Psoas muscle (tissue), 8 donors: ENCODE data around the gene ARRDC2. TPM values are rescaled to one million over a fixed set of nuclear protein-coding genes. Genes with fewer than 3 reads are reported as not detected.

Source experiments
- ATAC-seq, 4 donors: fragments of 200-7000 bp; cut with Tn5 transposase; one replicate each; pipeline ENCODE4 v1.9.1; 2020; ENCODE audit warnings: moderate library complexity in 3 of 4, mild to moderate bottlenecking in 2 of 4
- DNase-seq, 2 donors: peaks; one replicate each; pipeline ENCODE4 v3.0.0-alpha.2; 2020
- H3K27ac ChIP-seq: fragments of 200-600 bp; one replicate; pipeline ENCODE4 v1.8.0; 2022
- H3K27me3 ChIP-seq, 3 donors: fragments of 200-600 bp in 1 of 3; one replicate each; pipeline versions ENCODE4 v1.6.1 to v1.8.0; 2013 to 2022; ENCODE audit warnings: low read length in 2 of 3, mild to moderate bottlenecking in 2 of 3, moderate library complexity in 1 of 3; ENCODE audit not compliant: insufficient read depth in 3 of 3
- H3K36me3 ChIP-seq, 2 donors: fragments of 200-600 bp in 1 of 2; one replicate each; pipeline versions ENCODE4 v1.6.1 to v1.8.0; 2013 to 2022; ENCODE audit warnings: low read depth in 1 of 2, mild to moderate bottlenecking in 1 of 2, moderate library complexity in 1 of 2; ENCODE audit not compliant: insufficient read depth in 1 of 2
- H3K4me1 ChIP-seq: fragments of 200-600 bp; one replicate; pipeline ENCODE4 v1.8.0; 2022
- H3K4me3 ChIP-seq: fragments of 200-600 bp; one replicate; pipeline ENCODE4 v1.8.0; 2022; ENCODE audit warnings: mild to moderate bottlenecking
- H3K9me3 ChIP-seq: fragments of 200-600 bp; one replicate; pipeline ENCODE4 v1.8.0; 2022
- CTCF ChIP-seq: fragments of 200-600 bp; IDR thresholded peaks from one replicate; pipeline ENCODE4 v1.8.0; 2022; ENCODE audit warnings: antibody characterized with exemption
- WGBS, 3 donors: extraction: QIAGEN DNeasy Blood & Tissue Kit; methylation state at CpG; one replicate each; pipeline versions ENCODE4 v1.1.6 to v1.1.7; 2013; 5-methylcytosine and 5-hydroxymethylcytosine counted together
- intact Hi-C, 2 donors: fragments of 100-400 bp; cut with DNase I; formaldehyde crosslinking; loops; one replicate each; pipeline versions ENCODE4 v1.11.0 to v1.14.2; 2022
- polyA plus RNA-seq, 3 donors: library from polyadenylated mRNA; stranded (reverse); fragments of 200-250 nt; gene quantifications; one replicate each; pipeline ENCODE4 v1.2.3, GENCODE V29; 2013
- total RNA-seq, 4 donors: library from RNA; stranded (reverse); fragmentation: NEBNext Ultra II Directional in 2 of 4; extraction: Animal tissue kit (Norgen Biotek cat#: 25700) in 2 of 4; gene quantifications; one replicate each; pipeline versions ENCODE4 v1.2.1 to v1.2.4, GENCODE V29; 2021 to 2023
- donor health status: healthy with polysubstance abuse.
- donor health status: DM: no; HTN: no; CAD: no; lungs with moderate emphysema.
- donor health status: Bipolar disorder and iron deficiency.
- donor health status: healthy.
- donor health status: DM: yes; HTN: yes; CAD: no.
- donor health status: DM: no; HTN: no; CAD: no.
- donor health status: DM: no; HTN: no; CAD: no.
- donor health status: DM: yes; HTN: yes; CAD: no.

The ARRDC2 gene
- total and polyA plus RNA-seq, 7 donors, result 43.4 to 399 (median 173) TPM

DNA sequence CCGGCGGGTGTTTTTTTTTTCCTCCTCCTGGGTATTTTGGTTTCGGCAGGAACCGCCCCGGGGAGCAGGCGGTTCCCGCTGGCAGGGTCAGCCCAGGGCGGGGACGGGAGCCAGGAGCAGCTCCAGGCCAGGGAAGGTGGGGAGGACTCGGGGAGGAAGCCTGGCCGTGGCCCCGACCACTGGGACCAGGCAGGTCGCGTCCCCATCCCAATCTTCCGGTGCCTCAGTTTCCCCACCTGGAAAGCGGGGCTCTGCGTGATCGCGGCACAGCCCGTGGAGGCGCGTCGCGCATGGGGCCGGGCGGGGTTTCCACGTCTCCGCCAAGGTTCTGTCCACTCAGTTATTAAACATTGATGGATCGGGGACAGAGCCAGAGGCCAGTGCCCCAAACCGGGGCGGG, 43.9 kb downstream of the ARRDC2 start:
- 3 to 5% (median 5%) methylated on average over 22 to 31 of the region's 31 CpGs for WGBS, 3 donors
- no peaks in the 10 kb centered on the region for H3K36me3 ChIP-seq
- DNase-seq (peak; percentile 58 to 82), ATAC-seq (peak; percentile 49 to 73 (median 58))
- peaks cover 37% of the 10 kb centered on the region for H3K4me1 ChIP-seq
- peak overlapping the region; percentile 90 for H3K27ac ChIP-seq
- TF ChIP-seq CTCF, result no peak
- intact Hi-C loops, result loop anchor here in 1 of 2 donors (5.0 kb wide), 1 partner anchor 105 kb away; no protein-coding TSS in a partner anchor
- no peaks in the 10 kb centered on the region for H3K27me3 ChIP-seq
- H3K9me3 ChIP-seq, result no peaks in the 10 kb centered on the region
- peak overlapping the region; percentile 55 for H3K4me3 ChIP-seq

DNA sequence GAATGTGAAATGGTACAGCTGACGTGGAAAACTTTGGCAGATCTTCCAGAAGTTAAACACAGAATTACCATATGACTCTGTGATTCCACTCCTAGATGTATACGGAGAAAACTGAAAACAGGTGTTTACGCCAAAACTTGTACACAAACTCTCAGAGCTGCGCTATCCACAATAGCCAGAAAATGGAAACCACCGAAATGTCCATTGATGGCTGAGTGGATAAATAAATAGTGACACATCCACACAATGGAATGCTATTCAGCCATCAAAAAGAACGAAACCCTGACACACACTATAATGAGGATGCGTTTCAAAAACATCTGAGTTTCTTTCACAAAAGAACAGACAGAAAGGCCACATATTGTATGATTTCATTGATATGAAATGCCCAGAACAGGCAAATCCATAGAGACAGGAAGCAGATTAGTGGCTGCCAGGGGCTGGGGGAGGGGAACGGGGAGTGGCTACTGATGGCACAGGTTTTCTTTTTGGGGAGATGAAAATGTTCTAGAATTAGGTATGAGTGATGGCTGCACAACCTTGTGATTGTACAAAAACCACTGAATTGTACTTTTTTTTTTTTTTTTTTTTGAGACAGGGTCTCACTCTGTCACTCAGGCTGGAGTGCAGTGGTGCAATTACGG, 45.7 kb downstream of the ARRDC2 start:
- Histone ChIP-seq H3K36me3 (no peaks in the 10 kb centered on the region), H3K9me3 (no peaks in the 10 kb centered on the region), H3K27me3 (no peaks in the 10 kb centered on the region), H3K4me3 (no peak overlapping the region), H3K27ac (peak overlapping the region; percentile 90), H3K4me1 (peaks cover 49% of the 10 kb centered on the region)
- intact Hi-C loops, result loop anchor here in 1 of 2 donors (5.0 kb wide), 1 partner anchor 106 kb away; no protein-coding TSS in a partner anchor
- no peak for DNase-seq
- no peak for TF ChIP-seq CTCF
- WGBS, 3 donors, result 60 to 71% (median 62%) methylated on average over 9 of the region's 9 CpGs
- ATAC-seq, result no peak

DNA sequence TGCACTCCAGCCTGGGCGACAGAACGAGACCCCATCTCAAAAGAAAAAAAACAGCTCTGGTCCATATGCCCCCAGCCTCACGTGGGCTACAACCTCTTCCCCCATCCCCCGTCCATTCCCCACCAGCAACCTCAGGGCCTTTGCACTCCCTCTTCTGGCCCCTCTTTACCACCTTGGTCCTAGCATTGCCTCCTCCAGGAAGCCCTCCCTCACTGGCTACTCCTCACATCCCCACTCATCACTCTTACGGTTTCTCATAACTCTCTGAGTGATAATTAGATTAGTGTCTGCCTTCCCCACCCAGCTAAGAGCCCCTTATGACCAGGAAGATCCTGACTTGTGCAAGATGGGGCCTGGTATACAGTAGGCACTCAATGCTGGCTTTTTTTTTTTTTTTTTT, 48.0 kb downstream of the ARRDC2 start:
- Histone ChIP-seq H3K9me3 (no peaks in the 10 kb centered on the region), H3K4me3 (no peak overlapping the region), H3K27ac (no peak overlapping the region), H3K27me3 (no peaks in the 10 kb centered on the region), H3K36me3 (no peaks in the 10 kb centered on the region), H3K4me1 (peaks cover 29% of the 10 kb centered on the region)
- TF ChIP-seq CTCF, result no peak
- intact Hi-C loops, result loop anchor here in 1 of 2 donors (5.0 kb wide), 1 partner anchor 119 kb away; no protein-coding TSS in a partner anchor
- ATAC-seq (no peak), DNase-seq (no peak)
- WGBS, 3 donors, result 86 to 88% (median 87%) methylated on average over 5 of the region's 5 CpGs

DNA sequence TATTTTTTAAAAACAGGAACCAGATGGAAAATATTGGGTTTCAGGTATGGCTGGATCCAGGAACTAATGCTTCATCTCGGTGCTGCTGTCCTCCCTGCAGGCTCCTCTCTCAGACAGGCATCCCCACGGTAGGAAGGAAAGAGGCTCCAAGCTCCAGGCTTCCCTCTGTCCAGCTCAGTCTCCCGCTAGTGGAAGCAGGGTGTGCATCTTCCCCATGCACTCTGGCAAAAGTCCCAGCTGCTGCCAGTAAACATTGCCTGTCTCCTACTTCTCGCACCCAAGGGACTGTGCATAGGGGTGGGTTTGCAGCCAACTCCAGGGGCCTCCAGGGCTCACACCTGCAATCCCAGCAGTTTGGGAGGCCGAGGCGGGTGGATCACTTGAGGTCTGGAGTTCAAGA, 49.6 kb downstream of the ARRDC2 start:
- Histone ChIP-seq H3K27ac (peak overlapping the region; percentile 85), H3K4me1 (peaks cover 19% of the 10 kb centered on the region), H3K9me3 (no peaks in the 10 kb centered on the region), H3K4me3 (no peak overlapping the region), H3K36me3 (no peaks in the 10 kb centered on the region), H3K27me3 (no peaks in the 10 kb centered on the region)
- ATAC-seq (peak; percentile 45 to 77 (median 66)), DNase-seq (peak; percentile 41 to 73)
- intact Hi-C loops, result loop anchor here in 1 of 2 donors (5.0 kb wide), 1 partner anchor 120 kb away; no protein-coding TSS in a partner anchor
- TF ChIP-seq CTCF, result no peak
- 28 to 57% (median 39%) methylated on average over 6 of the region's 6 CpGs for WGBS, 3 donors
